SU-DHL-6 (cell line): ENCODE results near the gene PRKAR1B.
"Not testable (repeated sequence)": the region's sequence is repeated elsewhere in the genome, so short reads cannot be mapped to it uniquely, and the experiment has no call there.

Source experiments
- H2AFZ ChIP-seq: fragments of 200-600 bp; sonication (generic); 2 replicates; pipeline ENCODE4 v1.6.1; 2014; ENCODE audit warnings: low read depth, mild to moderate bottlenecking, moderate library complexity, mixed read lengths, antibody characterized with exemption, low read length; ENCODE audit not compliant: severe bottlenecking
- H3F3A ChIP-seq: fragments of 200-600 bp; shearing (Covaris generic); 2 replicates; pipeline ENCODE4 v1.6.0; 2016; ENCODE audit warnings: antibody characterized with exemption, mild to moderate bottlenecking; ENCODE audit not compliant: insufficient read depth
- H3K27ac ChIP-seq: fragments of 200-600 bp; sonication (generic); 2 replicates; pipeline ENCODE4 v1.5.1; 2016; ENCODE audit warnings: low read depth, mild to moderate bottlenecking, low read length, moderate library complexity, mixed read lengths
- H3K27me3 ChIP-seq: fragments of 200-600 bp; sonication (generic), shearing (Covaris generic); 2 replicates; pipeline ENCODE4 v1.6.0; 2014; ENCODE audit warnings: mild to moderate bottlenecking, low read length
- H3K36me3 ChIP-seq: fragments of 200-600 bp; sonication (generic); 2 replicates; pipeline ENCODE4 v1.6.1; 2014; ENCODE audit warnings: mild to moderate bottlenecking, low read length, mixed read lengths
- H3K4me2 ChIP-seq: fragments of 300-600, 200-600 bp; shearing (Covaris generic), sonication (generic); 2 replicates; pipeline ENCODE4 v1.6.0; 2014; ENCODE audit warnings: low read length, low read depth, mild to moderate bottlenecking; ENCODE audit not compliant: poor library complexity, severe bottlenecking
- H3K4me3 ChIP-seq: fragments of 200-600 bp; sonication (generic); 2 replicates; pipeline ENCODE4 v1.5.1; 2014; ENCODE audit warnings: antibody characterized with exemption, low read length, mild to moderate bottlenecking, mixed read lengths; ENCODE audit not compliant: insufficient read depth, poor library complexity, severe bottlenecking
- H3K79me2 ChIP-seq: fragments of 200-600 bp; sonication (generic); 2 replicates; pipeline ENCODE4 v1.6.1; 2014; ENCODE audit warnings: mild to moderate bottlenecking, low read length, moderate library complexity; ENCODE audit not compliant: insufficient read depth
- H3K9ac ChIP-seq: fragments of 200-600 bp; sonication (generic); 2 replicates; pipeline ENCODE4 v1.7.0; 2014; ENCODE audit warnings: mild to moderate bottlenecking, low read length
- H3K9me2 ChIP-seq: fragments of 200-600 bp; sonication (generic); replicated peaks from 2 replicates; pipeline ENCODE4 v1.6.1; 2014; ENCODE audit warnings: low read length; ENCODE audit not compliant: insufficient read depth
- H3K9me3 ChIP-seq: fragments of 200-600 bp; sonication (generic); 2 replicates; pipeline ENCODE4 v1.6.1; 2014; ENCODE audit warnings: low read length, mixed read lengths; ENCODE audit not compliant: insufficient read depth
- H4K20me1 ChIP-seq: fragments of 200-600 bp; sonication (generic); 2 replicates; pipeline ENCODE4 v1.6.1; 2014; ENCODE audit warnings: low read depth, mild to moderate bottlenecking, antibody characterized with exemption, low read length, moderate library complexity, mixed read lengths
- CTCF ChIP-seq: fragments of 200-600 bp; sonication (generic); IDR thresholded peaks from one replicate; pipeline ENCODE4 v1.5.1; 2017; ENCODE audit warnings: antibody characterized with exemption, mild to moderate bottlenecking, low read length, moderate library complexity; ENCODE audit not compliant: insufficient read depth, poor library complexity, severe bottlenecking
- EZH2phosphoT487 ChIP-seq: fragments of 200-600 bp; sonication (generic), shearing (Covaris generic); conservative IDR thresholded peaks from 2 replicates; pipeline ENCODE4 v1.6.1; 2018; ENCODE audit warnings: mild to moderate bottlenecking, antibody characterized with exemption, low read length, moderate library complexity, mixed read lengths

Gene PRKAR1B

GRCh38 chr7:753190-753589, 26.1 kb upstream of the PRKAR1B start:
- no peak overlapping the region for H3K9ac ChIP-seq
- no peak overlapping the region for H3K27ac ChIP-seq
- TF ChIP-seq CTCF (no peak), EZH2phosphoT487 (no peak)
- no peaks in the 10 kb centered on the region for H4K20me1 ChIP-seq
- H2AFZ ChIP-seq: no peak overlapping the region
- H3K36me3 ChIP-seq: no peaks in the 10 kb centered on the region
- H3K27me3 ChIP-seq: no peaks in the 10 kb centered on the region
- no peak overlapping the region for H3K4me2 ChIP-seq
- no peak overlapping the region for H3K4me3 ChIP-seq
- H3K9me3 ChIP-seq: no peaks in the 10 kb centered on the region
- H3F3A ChIP-seq: no peaks in the 10 kb centered on the region
- no peaks in the 10 kb centered on the region for H3K9me2 ChIP-seq
- peaks cover 8% of the 10 kb centered on the region; the same call in 1 of the 2 replicates for H3K79me2 ChIP-seq

- H4K20me1 ChIP-seq, H3K4me3 ChIP-seq, H2AFZ ChIP-seq, H3K4me2 ChIP-seq, H3K27me3 ChIP-seq, H3K27ac ChIP-seq, H3K9me2 ChIP-seq, H3K9me3 ChIP-seq, H3K9ac ChIP-seq, H3F3A ChIP-seq, H3K36me3 ChIP-seq, H3K79me2 ChIP-seq: not testable (repeated sequence)
Measured at GRCh38 chr7:752256-752655, 25.2 kb upstream of the PRKAR1B start.

- H3K4me2 ChIP-seq: no peak overlapping the region
- H3K36me3 ChIP-seq: no peaks in the 10 kb centered on the region
- H3K79me2 ChIP-seq: peaks cover 8% of the 10 kb centered on the region; the same call in 1 of the 2 replicates
- H3K27me3 ChIP-seq: no peaks in the 10 kb centered on the region
- no peak for TF ChIP-seq CTCF
- no peak for TF ChIP-seq EZH2phosphoT487
- H3F3A ChIP-seq: no peaks in the 10 kb centered on the region
- H3K9me3 ChIP-seq: no peaks in the 10 kb centered on the region
- H4K20me1 ChIP-seq: no peaks in the 10 kb centered on the region
- H3K4me3 ChIP-seq: no peak overlapping the region
- H3K9me2 ChIP-seq: no peaks in the 10 kb centered on the region
- H3K9ac ChIP-seq: no peak overlapping the region
- no peak overlapping the region for H2AFZ ChIP-seq
- no peak overlapping the region for H3K27ac ChIP-seq
Measured at GRCh38 chr7:751826-752225, 24.7 kb upstream of the PRKAR1B start.

- Histone ChIP-seq H3K9me3 (no peaks in the 10 kb centered on the region), H4K20me1 (no peaks in the 10 kb centered on the region), H3K4me3 (no peak overlapping the region), H3K27ac (no peak overlapping the region), H3K36me3 (no peaks in the 10 kb centered on the region), H3K4me2 (no peak overlapping the region), H3K9ac (no peak overlapping the region), H3K9me2 (no peaks in the 10 kb centered on the region), H3K27me3 (no peaks in the 10 kb centered on the region), H3K79me2 (peaks cover 8% of the 10 kb centered on the region; the same call in 1 of the 2 replicates), H3F3A (no peaks in the 10 kb centered on the region), H2AFZ (no peak overlapping the region)
- TF ChIP-seq CTCF: no peak
- no peak for TF ChIP-seq EZH2phosphoT487
Measured at GRCh38 chr7:750111-750905, 23.2 kb upstream of the PRKAR1B start.
